KOPT-K1 (cell line): ENCODE results near the gene CLCN4.

Experiments used
- H3K27ac ChIP-seq: fragments of 200-600 bp; sonication (generic); 2 replicates; pipeline ENCODE4 v1.5.1; 2016; ENCODE audit warnings: antibody characterized with exemption, mild to moderate bottlenecking, low read depth, low read length; ENCODE audit not compliant: poor library complexity, severe bottlenecking
- H3K36me3 ChIP-seq: fragments of 200-600 bp; sonication (generic); 2 replicates; pipeline ENCODE4 v1.5.1; 2017; ENCODE audit warnings: antibody characterized with exemption, mild to moderate bottlenecking, low read length, moderate library complexity; ENCODE audit not compliant: insufficient read depth
- H3K9me3 ChIP-seq: fragments of 200-600 bp; sonication (generic); 2 replicates; pipeline ENCODE4 v1.5.1; 2017; ENCODE audit warnings: antibody characterized with exemption, low read length, mild to moderate bottlenecking; ENCODE audit not compliant: insufficient read depth, poor library complexity, severe bottlenecking

The CLCN4 gene

GRCh38 chrX:10156199-10157031 is at the start of gene CLCN4:
Gene CLCN4, plus strand, starts transcription at chrX:10156975. Its CDS starts 28,058 bp downstream, at chrX:10185033.
- no peaks in the 10 kb centered on the region for H3K9me3 ChIP-seq
- H3K27ac ChIP-seq, result no peak within 1 kb of the TSS
- no peaks in the 10 kb centered on the region for H3K36me3 ChIP-seq

DNA sequence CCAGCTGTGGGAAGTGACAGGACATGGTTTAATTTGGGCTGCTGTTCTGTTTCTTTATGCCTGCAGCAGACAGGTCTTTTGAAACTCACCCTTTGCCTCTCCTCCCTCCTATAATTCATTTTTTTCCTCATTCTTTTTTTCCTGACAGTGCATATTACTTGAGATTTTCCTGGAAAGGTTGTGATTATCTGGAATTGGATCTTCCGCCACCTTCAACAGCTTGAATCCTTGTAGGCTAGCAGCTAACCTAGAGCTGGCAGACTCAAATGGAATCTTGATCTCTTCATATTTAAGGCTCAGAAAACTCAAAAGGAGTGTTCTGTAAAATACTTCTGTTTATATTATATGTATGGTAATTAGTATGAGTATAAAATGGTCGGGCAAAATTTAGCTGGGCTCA is 49.3 kb upstream of the CLCN4 start:
- Histone ChIP-seq H3K27ac (peak overlapping the region; percentile 69), H3K9me3 (no peaks in the 10 kb centered on the region), H3K36me3 (no peaks in the 10 kb centered on the region)

GRCh38 chrX:10108288-10108687 is 48.5 kb upstream of the CLCN4 start:
- peak overlapping the region; percentile 17 for H3K27ac ChIP-seq
- H3K36me3 ChIP-seq, result no peaks in the 10 kb centered on the region
- H3K9me3 ChIP-seq, result no peaks in the 10 kb centered on the region

- no peaks in the 10 kb centered on the region for H3K36me3 ChIP-seq
- H3K9me3 ChIP-seq, result no peaks in the 10 kb centered on the region
- H3K27ac ChIP-seq, result no peak overlapping the region
Measured at GRCh38 chrX:10109695-10110094, 47.1 kb upstream of the CLCN4 start.

GRCh38 chrX:10110316-10110935 is 46.3 kb upstream of the CLCN4 start:
- H3K36me3 ChIP-seq, result no peaks in the 10 kb centered on the region
- no peak overlapping the region for H3K27ac ChIP-seq
- H3K9me3 ChIP-seq, result no peaks in the 10 kb centered on the region

GRCh38 chrX:10110984-10111363 is 45.8 kb upstream of the CLCN4 start:
- Histone ChIP-seq H3K36me3 (no peaks in the 10 kb centered on the region), H3K9me3 (no peaks in the 10 kb centered on the region), H3K27ac (no peak overlapping the region)

GRCh38 chrX:10111364-10112148 is 45.2 kb upstream of the CLCN4 start:
- H3K27ac ChIP-seq, result no peak overlapping the region
- no peaks in the 10 kb centered on the region for H3K36me3 ChIP-seq
- H3K9me3 ChIP-seq, result no peaks in the 10 kb centered on the region

DNA sequence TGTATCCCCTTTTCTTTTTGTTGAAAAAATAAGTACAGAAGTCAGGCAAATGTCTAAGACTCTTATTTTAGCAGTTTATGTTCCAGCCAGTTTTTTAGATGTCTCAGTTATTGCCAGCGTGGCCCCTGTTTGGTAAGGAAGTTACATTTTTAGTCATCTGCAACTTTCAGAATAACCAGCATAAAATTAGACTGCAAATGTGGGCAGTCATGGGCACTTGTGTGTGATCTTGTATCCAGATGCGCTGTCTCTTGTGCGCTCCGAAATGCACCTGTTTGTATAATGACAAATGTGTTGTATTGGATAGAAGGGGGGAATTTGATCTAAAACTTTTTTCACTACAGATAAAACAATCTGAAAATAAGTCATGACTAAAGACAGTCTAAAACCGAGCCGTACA is 44.3 kb upstream of the CLCN4 start:
- Histone ChIP-seq H3K36me3 (no peaks in the 10 kb centered on the region), H3K27ac (no peak overlapping the region), H3K9me3 (peaks cover 4% of the 10 kb centered on the region)

GRCh38 chrX:10115082-10115481 is 41.7 kb upstream of the CLCN4 start:
- Histone ChIP-seq H3K27ac (no peak overlapping the region), H3K9me3 (peaks cover 27% of the 10 kb centered on the region), H3K36me3 (peaks cover 13% of the 10 kb centered on the region; the same call in 1 of the 2 replicates)

- peaks cover 41% of the 10 kb centered on the region for H3K9me3 ChIP-seq
- H3K36me3 ChIP-seq, result peaks cover 13% of the 10 kb centered on the region; the same call in 1 of the 2 replicates
- no peak overlapping the region for H3K27ac ChIP-seq
Measured at GRCh38 chrX:10117301-10117700, 39.5 kb upstream of the CLCN4 start.

DNA sequence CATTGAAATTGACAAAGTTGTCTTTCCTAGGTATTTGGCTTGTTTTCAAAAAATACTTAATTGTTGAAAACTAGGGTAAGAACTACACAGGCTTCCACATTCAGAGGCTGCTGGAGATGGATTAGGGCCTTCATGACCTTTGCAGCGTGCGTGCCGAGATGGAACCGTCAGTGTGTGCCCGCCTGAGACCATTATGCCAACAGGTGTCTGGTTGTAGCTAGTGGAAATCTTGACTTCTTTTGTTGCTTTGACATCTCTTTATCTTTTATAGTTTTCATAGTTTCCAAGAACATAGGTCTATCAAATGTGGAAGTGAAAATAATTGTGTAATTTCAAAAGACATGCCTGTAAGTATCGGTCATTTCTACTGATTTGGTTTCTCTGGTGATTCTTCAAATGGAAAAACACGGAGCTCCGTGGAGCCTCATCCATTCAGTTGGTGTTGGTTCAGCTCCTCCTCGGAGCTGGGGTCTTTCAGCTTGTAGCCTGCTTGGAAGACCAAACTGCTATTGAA is 38.9 kb upstream of the CLCN4 start:
- Histone ChIP-seq H3K9me3 (peaks cover 46% of the 10 kb centered on the region), H3K36me3 (peaks cover 13% of the 10 kb centered on the region; the same call in 1 of the 2 replicates), H3K27ac (no peak overlapping the region)

DNA sequence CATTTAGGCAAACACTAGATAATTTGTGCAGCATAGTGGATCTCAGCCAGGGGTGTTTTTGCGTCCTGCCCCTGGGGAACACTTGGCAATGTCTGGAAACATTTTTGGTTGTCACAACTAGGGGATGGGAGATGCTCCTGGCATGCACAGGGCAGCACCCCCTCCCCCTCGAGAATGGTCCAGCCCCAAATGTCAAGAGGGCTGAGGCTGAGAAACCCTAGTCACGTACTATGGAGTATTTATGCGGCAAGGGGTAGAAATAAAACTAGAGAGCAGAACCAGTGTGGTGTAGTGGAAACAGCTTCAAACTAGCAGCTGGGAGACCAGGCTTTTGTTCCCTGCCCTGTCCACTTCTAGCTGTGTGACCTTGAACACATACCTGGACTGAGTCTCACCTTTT is 38.2 kb upstream of the CLCN4 start:
- Histone ChIP-seq H3K36me3 (peaks cover 13% of the 10 kb centered on the region; the same call in 1 of the 2 replicates), H3K27ac (no peak overlapping the region), H3K9me3 (peaks cover 46% of the 10 kb centered on the region)

DNA sequence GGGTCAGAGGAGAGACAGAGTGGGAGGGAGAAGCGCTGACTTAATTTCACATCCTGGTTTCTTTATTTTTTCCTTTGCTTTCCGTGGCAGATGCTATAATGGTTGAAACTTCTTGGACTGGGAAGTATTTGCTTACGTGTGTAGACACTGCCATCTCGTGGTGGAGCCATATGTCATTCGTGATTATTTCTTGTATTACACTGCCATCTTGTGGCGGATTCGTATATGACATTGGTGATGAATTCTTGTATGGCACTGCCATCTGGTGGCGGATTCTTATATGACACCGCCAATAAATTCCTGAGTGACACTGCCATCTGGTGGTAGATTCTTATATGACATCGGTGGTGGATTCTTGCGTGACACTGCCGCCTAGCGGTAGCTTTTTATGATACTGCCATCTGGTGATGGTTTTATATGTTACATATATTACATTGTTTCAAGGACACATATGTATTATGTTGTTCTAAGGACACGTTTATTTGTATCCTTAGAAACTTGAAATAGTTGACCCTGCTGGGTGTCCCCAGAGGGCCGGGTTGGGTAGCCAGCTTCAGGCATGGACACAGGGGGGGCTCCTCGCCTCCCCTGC is 37.3 kb upstream of the CLCN4 start:
- Histone ChIP-seq H3K36me3 (peaks cover 13% of the 10 kb centered on the region; the same call in 1 of the 2 replicates), H3K27ac (no peak overlapping the region)

GRCh38 chrX:10120331-10120730 is 36.4 kb upstream of the CLCN4 start:
- Histone ChIP-seq H3K36me3 (peaks cover 13% of the 10 kb centered on the region; the same call in 1 of the 2 replicates), H3K9me3 (peaks cover 46% of the 10 kb centered on the region)

More for the DNA sequence above, 37.3 kb upstream of the CLCN4 start:
- H3K9me3 ChIP-seq, result peaks cover 46% of the 10 kb centered on the region

More at GRCh38 chrX:10120331-10120730, 36.4 kb upstream of the CLCN4 start:
- no peak overlapping the region for H3K27ac ChIP-seq
